HS-5 (cell line): ENCODE results near the gene CIT.
"Not testable (repeated sequence)": the region's sequence is repeated elsewhere in the genome, so short reads cannot be mapped to it uniquely, and the experiment has no call there.

Source experiments
- DNase-seq: peaks from one replicate; pipeline ENCODE4 v3.0.0-alpha.2; 2012; ENCODE audit warnings: low read depth

The CIT gene

DNA sequence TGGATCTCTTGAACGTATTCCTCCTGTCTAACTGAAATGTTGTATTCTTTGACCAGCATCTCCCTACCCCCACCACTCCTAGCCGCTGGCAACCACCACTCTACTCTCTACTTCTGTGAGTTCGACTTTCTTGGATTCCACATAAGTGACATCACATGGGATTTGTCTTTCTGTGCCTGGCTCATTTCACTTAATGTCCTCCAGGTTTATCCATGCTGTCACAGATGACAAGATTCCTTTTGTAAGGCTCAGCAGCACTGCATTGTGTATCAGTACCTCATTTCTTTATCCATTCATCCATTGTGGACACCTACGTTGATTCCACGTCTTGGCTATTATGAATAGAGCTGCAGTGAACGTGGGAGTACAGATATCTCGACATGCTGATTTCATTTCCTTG is 198.7 kb downstream of the CIT start:
- no peak for DNase-seq

DNA sequence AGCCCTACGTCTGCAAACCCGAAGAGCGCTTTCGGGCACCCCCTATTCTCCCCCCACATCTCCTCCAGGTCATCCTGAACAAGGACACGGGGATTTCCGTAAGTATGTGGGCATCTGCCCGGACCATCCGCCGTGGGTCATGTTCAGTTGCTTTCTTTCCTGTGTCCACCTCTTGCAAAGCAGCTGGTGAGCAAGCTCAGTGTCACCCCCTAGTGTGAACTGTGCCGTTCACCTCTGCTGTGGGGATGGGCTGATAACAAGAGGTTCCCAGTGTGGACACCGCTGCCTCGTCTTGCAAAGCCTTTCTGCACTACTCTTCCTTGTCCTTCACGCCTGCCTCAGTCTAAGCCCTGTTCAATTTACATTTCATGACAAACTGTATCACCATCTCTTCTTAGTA is 200.5 kb downstream of the CIT start:
- no peak for DNase-seq

DNA sequence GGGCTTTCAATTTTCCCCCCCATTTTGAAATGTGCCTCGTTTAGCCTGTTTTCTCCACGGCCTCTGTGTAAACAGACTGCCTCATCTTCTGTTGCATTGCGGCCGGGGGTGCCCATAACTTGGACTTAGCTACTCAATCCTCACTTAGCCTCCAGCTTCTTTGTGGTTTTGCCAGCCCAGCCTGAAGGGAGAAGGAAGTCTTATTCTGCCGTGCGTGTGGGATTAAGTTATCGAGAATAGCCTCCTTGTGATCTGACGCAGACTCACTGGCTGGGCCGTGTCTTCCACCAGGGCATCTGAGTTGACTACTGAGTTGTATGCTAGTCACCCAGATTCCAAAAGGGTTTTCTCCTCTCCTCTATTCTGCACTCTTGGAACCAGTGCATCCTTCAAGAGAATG is 201.1 kb downstream of the CIT start:
- DNase-seq = no peak

DNA sequence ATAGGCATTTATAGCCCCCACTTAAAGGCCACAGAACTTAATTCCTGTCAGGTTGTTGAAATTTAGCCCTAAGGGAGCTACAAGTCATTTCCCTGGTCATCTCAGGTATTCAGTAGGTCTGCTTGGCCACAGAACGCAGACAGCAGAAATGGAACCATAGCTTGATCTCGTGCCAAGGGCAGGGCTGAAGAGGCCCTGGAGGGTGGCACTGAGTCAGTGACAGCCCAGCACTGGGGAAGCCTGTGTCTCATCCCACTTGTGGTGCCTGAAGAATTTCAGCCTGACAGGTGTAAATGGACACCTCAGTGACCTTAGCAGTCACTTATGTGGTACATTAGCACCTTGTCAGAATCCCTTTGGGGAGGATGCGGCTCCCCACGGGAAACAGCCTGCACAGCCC is 202.6 kb downstream of the CIT start:
- DNase-seq = no peak

DNA sequence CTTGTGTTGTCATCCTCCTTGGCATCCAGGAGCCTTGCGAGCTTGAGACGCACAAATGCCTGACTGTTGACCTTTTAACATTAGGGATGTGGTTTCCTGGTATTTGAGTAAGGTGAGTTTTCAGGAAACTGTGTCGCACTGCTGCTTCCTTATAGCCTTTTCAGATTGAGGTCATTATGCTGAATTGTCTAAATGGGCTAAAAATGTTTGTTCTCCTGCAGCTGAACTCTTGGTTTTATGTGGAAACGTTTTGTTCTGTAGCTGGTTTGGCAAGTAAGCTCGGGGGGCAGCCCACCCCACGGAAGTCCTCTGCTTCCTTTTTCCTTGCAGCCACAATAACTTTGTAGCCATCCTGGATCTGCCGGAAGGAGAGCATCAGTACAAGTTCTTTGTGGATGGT is 203.5 kb downstream of the CIT start:
- no peak for DNase-seq

DNA sequence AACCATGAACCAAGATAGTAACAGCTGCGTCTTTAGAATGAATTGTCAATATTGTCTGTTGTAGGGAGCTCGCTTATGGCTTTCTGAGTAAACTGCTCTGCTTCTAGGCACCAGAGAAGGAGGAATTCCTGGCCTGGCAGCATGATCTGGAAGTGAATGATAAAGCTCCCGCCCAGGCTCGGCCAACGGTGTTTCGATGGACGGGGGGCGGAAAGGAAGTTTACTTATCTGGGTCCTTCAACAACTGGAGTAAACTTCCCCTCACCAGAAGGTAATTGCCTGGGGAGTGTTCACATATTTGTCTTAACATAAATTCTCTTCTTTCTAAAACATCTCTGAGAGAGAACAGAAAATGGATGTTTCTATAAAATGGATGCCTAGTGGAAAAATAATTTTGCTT is 204.9 kb downstream of the CIT start:
- DNase-seq = no peak

DNA sequence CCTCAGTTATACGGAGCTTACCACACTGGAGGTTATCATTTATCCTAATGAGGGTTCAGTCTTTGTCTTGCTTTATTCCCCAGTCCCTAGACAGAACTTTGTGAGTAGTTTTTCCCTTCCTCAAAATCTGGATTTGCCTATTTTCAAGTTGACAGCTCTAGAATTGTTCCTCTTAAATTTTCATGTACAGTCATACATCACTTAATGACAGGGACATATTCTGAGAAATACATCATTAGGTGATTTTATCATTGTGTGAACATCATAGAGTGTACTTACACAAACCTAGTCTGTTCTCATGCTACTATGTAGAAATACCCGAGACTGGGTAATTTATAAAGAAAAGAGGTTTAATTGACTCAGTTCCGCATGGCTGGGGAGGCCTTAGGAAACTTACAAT is 206.1 kb downstream of the CIT start:
- DNase-seq = no peak

DNA sequence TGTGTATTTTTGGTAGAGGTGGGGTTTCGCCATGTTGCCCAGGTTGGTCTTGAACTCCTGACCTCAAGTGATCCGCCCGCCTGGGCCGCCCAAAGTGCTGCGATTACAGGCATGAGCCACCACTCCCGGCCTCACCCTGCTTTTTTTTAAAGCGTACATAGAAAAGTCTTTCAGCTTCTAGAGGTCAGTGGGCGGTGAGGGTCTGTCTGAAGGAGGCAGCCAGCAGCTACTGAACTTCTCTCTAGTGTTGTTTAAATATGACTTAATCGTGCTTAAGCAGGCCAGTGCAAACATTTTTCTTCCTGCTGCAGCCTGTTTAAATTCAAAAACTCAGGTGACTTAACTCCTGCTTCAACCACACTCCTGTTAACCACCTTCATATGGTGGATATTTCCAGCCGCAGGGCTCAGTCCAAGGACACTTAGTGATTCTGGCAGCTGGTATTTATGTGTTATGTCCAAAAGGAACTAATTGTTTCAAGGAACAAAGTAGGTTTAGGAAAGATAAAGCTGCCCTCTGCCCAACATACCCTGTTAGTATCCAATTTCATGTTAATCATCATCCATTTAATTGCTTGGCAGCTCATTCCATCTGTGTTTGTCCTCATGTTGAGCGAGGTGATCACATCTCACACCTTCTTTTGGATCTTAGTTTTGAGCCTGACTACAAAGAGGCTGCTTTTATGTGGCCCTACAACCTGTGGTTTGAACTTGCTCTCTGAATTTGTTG is 207.2 kb downstream of the CIT start:
- DNase-seq = no peak

DNA sequence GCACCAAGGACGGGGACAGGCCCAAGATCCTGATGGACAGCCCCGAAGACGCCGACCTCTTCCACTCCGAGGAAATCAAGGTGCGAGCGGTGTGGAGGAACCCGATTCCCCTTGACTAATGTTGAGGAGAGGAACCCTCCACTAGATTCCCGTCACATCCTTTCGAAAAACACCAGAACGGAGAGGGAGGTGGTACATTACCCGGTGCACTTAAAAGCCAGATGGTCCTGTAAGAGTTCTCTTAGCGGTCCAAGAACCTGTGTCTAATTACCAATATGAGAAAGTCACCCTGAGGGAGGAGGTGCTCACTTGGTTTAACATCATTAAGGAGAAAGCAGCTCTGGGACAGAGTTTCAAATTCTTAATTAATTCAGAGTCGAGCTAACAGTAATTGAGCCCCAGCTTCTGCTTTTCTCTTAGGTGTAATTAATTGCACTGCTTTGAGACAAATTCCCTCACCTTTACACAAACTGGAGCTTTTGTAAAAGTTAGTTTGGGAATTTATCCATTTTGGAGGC is 208.7 kb downstream of the CIT start:
- DNase-seq = no peak

DNA sequence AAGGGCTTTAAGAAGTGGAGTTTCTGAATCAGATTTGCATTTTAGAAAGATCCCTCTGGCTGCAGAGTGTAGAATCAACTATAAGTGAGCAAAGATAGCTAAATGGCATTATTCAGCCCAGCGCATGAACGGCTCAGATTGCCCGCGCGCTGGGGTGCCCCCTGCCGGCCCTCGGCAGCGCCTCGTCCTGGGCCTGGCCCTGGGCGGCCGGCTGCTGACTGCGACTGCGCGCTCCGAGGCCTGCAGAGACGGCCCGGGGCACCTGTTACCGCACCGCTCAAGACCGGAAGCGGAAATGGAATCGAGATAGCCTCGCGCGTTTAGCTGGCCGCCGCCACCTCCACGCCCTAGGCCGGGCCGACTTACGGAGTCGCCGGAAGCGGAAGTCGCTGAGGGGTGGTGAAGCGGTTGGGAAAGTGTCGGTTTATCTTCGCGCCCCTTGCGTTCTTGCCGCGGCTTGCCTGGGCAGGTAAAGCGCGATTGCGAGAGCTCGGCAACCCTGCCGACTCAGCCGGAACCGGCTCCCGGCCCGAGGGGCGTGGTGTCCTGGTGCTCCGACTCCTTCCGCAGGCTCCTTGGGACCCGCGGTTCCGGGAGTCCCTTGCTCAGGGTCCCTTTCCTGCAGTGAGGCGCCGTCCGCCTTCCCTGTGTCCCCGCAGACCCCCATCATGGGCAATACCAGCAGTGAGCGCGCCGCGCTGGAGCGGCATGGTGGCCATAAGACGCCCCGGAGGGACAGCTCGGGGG is 209.4 kb downstream of the CIT start, which contains the start of gene PRKAB1:
PRKAB1 (plus strand) TSS at position 557 of the 747 bp plus-strand sequence; CDS start at position 669, 112 bp downstream.
- DNase-seq = peak; percentile 87

DNA sequence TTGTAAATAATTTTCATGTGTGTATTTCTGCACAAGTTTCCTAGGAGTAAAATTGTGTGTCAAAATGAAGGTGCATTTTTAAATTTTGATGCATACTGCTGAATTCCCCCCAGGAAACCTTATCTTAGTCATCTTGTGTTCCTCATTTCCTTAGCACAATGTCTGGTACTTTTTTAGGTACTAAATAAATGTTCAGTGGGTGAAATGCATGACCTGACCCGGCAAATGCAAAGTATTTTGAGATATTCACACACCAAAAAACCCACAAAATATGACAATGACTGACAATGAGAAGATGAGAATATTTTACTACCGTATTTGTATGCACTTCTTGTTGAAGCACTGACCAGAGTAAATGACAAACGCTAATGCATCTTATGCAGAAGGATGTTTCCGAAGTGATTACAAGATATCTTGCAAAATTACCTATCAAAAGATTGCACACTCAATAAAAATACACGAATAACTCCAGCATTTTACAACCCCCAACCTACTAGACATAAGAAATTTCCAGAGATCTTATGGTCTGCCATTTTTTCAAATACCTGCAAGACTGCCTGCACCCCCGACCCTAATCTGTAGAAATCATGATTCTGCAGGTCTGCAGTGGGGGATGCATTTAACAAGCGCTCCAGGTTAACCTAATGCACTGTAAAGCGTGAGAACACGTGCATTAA is 210.1 kb downstream of the CIT start:
- no peak for DNase-seq

DNA sequence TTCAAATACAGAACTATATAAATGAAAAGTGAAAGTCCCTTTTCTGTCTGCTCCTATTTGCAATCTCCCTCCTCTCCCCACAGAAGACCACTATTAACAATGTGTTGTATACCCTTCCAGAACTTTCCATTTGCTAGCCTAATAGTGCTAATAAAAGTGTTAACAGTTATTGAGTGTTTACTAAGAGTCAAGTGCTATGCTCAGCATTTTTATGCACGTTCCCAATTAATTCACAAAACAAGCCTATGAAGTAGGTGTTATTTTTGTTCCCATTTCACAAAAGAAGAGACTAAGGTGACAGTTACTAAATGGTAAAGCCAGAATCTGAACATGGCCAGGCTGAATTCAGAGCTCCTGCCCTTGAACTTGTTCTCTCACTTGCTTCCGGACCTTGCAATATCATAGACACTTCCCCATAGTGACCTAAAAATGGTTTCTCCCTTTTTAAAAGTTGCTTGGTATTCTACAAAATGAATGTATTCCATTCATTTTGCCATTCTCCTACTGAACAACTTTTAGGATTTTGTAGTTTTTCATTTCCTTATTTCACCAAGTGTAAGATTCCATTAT is 210.8 kb downstream of the CIT start:
- DNase-seq = no peak

DNA sequence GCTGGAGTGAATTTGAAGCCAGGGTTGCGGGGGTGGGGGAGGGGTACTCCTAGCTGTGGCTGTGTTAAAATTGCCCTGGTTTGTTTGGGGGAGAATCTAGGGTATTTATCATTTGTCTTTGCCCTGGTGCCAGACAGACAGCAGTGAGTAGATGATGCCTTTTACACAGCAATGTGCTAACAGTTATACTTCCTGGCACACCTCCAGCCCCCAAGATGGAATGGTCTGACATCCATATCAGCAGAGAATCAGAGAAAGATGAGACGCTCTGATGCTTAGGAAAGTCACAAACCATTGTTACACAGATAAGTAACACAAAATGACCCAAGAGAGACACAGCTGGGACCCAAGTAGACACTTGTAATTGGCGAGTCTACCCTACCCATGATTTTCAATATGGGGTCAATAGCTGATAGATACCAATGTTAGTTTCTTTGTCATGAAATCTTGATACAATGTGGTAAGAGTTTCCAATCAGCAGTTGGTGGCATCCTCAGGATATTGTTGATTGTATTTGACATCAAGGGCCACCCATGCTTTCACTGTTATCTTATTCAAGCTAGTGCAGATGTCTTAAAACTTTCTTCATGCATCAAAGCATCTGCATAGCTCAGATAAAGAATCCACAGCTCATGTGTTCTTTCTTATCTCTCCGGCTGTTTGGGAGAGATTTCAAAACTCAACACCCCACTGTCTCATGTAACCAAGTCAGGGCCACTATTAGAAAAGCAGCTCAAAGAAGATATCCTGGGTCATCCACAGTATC is 211.8 kb downstream of the CIT start:
- no peak for DNase-seq

DNA sequence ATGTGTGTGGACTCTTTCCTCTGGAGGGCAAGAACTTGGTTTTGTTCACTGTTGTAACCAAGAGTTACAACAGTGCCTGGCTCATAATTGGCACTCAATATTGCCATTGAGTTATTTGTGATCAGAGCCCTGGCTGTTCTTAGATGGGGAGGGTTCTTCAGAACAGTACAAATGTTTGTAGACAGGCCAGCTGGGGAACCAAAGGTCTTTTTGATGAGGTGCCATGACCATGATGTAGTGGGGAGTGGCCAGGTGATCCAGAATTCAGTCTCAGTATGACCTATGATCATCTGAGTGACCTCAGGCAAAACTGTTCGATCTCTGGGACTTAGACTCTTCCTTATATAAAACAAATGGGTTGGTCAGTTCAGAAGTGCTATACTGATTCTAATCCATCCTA is 212.5 kb downstream of the CIT start:
- DNase-seq = no peak

DNA sequence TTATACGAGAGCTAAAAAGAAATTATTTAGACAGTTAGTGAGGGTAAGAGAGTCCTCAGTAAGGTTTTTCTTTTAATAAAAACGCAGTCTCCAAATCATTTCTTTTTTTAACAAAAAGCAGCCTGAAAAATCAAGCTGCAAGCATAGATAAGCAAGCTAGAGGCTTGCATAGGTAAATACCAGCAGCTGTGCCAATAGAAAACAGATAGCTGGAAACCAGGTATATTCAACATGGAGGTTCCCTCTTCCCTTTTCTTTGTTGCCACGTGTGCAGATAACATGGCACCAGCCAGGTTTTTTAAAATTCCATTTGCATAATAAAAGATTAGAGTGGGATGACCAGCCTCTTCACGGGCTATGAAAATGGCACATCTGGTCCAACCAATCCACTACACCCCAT is 215.2 kb downstream of the CIT start:
- DNase-seq = no peak

DNA sequence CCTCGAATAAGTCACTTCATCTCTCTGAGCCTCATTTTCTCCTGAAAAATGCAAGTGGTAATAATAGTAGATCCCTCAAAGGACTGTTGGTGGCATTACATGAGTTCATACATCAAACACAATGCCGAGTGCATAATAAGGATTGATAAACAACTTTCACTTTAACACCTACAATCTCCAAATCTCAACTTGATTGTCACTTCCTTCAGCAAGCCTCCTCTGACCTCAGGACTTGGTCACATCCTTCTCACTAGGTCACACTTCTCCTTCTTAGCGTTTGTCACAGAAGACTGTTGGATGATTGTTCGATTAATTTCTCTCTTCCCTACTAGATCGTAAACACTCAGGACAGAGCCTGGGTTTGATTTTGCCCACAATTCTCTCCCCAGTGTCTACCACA is 217.0 kb downstream of the CIT start:
- DNase-seq = no peak

DNA sequence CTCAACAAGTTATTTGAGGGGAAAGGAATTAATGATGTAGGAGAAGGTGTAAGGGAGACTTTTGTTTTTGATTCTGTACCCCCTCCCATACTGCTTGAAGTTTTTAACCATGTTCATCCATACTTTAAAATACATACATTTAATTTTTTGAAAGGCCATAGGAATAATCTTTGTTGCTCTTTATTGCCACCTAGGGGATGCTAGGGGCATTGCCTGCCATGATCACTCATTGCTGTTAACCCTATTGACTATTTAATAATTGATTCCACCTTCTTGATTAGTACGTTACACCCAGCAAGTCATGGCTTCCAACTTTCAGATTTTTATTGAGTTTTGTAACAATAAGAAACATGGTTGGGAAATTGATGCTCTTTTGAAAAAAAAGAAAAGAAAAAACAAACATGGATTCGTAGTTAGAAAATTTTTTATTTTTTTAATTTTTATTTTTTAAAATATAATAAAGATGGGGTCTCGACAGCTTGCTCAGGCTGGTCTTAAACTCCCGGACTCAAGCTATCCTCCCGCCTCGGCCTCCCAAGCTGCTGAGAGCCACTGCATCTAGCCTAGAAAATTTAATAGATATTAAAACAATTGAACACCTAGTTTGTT is 217.7 kb downstream of the CIT start:
- no peak for DNase-seq

DNA sequence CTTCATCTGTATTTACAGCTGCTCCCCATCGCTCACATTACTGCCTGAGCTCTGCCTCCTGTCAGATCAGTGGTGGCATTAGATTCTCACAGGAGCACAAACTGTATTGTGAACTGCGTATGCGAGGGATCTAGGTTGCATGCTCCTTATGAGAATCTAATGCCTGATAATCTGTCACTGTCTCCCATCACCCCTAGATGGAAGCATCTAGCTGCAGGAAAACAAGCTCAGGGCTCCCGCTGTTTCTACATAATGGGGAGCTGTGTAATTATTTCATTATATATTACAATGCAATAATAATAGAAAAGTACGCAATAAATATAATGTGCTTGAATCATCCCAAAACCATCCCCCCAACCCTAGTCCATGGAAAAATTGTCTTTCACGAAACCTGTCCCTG is 219.0 kb downstream of the CIT start:
- DNase-seq = not testable (repeated sequence)

DNA sequence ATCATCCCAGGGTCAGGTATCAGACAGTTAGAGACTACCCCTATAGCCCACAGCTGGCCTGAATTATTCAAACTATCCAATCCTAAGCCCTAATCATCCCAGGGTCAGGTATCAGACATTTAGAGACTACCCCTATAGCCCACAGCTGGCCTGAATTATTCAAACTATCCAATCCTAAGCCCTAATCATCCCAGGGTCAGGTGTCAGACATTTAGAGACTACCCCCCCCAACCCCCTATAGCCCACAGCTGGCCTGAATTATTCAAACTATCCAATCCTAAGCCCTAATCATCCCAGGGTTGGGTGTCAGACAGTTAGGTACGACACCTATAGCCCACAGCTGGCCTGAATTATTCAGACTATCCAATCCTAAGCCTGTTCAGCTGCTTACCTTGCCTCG is 220.1 kb downstream of the CIT start:
- not testable (repeated sequence) for DNase-seq

DNA sequence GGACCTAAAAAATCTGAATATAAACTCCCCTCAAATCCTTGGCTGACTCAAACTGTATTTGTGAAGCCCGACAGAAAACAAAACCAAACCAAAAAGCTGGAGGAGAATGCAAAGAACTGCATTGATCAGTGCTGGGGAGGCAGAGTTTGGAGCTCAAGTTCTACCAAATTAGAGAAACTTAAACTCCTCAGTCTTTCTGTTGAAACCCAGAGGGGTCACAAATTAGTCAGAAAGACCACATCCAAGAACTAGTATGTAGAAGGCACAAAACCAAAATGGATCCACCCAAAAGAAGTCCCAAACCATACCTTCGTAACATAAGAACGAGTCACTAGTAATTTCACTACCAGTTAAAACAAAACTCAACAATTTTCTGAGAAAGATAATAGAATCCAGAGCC is 224.5 kb downstream of the CIT start:
- no peak for DNase-seq

DNA sequence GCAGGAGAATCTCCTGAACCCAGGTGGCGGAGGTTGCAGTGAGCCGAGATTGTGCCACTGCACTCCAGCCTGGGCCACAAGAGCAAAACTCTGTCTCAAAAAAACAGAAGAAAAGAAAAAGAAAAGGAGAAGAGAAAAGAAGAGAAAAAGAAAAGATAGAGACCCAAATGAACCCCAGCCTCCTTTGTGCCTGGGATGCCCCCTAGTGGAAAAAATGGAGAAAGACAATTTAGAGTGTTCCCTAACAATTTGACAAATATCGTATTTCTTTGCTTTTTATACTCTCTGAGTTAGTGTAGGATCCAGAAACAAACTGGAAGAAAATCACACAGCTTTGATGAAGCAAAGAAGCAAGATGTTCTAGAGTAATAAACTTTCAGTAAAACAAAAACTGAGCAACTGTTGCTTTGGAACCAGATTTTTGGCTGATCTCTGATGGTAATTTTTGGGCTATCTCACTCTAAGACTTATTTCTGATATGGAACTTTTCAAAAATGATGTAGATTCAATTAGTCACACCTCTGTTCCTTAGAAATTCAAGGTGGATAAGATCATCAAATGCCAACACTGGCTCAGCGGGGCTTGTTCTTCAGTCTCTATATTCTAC is 227.8 kb downstream of the CIT start:
- DNase-seq = no peak
